T-helper 2 cell treated with Interferon-gamma antibody and Interleukin-4, amounts not matched to agents 100 ng/mL and 5 ng/mL, for 36 hours (primary cell): ENCODE results near the gene PSMA2. TPM values are rescaled to one million over a fixed set of nuclear protein-coding genes. Genes with fewer than 3 reads are reported as not detected.
"Not testable (repeated sequence)": the region's sequence is repeated elsewhere in the genome, so short reads cannot be mapped to it uniquely, and the experiment has no call there.

Experiments
- intact Hi-C: fragments of 100-400 bp; cut with micrococcal nuclease; formaldehyde crosslinking; loops from one replicate; pipeline ENCODE4 v1.15.1; 2023
- total RNA-seq: library from RNA; stranded (reverse); gene quantifications from 2 replicates; pipeline ENCODE4 v1.2.3, GENCODE V29; 2022

PSMA2 gene
- total RNA-seq, 1 donor from 2014 or later: 154 TPM

DNA sequence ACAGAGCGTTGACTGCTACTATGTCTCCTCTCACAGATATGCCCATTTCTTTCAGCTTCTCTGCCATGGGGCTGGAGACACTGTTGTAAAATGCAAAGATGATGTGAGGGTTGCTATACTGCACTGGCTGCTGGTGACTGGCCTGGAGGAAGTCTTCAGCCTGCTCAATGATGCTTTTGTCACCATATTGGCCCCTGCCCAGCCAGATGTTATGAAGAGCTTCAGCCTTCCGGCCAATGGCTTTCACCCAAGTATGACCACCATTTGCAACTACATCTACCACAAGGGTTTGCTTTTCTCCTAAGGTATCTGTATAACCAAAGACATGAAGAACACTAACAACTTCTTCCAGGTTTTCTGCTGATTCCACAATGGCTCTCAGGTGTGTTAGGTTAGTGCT, 21.7 kb downstream of the PSMA2 start:
- intact Hi-C loops: loop anchor here (5.0 kb wide), 1 partner anchor 37 kb away; no protein-coding TSS in a partner anchor

DNA sequence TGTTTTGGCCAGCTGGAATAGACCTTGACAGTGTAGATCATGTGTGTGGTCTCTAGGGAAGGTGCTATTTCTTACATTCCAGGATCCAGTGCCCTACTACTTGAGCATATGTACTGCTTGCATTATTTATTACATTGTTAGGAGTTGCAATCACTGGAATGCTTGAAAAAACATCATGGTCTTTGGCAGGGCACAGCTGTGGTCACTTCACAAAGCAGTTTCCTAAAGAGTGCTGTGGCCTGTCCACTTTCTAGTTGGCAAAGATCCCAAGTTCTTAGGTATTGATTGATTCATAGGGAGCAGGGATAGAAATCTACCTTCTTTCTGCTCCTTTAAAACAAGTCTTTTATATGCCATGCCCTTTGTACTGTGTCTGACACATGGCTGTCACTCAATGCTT, 24.7 kb downstream of the PSMA2 start:
- intact Hi-C loops: no loop called here

DNA sequence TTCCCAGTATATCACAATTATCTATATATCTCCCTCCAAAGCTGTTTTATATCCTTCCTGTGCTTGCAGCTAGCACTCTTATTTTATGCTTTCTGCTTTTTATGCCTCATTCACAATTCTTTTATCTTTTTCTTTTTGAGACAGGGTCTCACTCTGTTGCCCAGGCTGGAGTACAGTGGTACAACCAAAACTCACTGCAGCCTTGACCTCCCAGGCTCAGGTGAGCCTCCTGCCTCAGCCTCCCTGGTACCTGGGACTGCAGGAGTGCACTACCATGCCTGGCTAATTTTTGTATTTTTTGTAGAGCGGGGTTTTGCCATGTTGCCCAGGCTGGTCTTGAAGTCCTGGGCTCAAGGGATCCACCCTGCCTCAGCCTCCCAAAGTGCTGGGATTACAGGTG, 25.8 kb downstream of the PSMA2 start:
- intact Hi-C loops: no loop called here

DNA sequence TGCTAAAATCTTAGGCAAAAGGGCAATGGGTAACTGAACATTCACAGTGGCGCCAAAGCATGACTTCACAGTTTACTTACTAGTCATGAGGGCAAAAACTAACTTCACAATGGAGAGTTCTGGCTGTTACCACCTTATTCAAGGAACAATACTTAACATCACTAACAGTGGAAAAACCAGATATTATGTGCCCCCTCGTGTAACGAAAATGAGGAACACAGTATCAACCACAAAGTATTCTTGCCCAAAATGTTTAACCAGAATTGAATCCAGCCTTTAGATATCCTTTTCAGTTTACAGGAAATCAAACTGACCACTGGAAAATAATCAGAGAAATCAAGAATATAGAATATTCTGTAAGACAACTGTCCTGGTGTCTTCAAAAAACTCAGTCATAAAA, 29.6 kb downstream of the PSMA2 start:
- intact Hi-C loops: no loop called here

DNA sequence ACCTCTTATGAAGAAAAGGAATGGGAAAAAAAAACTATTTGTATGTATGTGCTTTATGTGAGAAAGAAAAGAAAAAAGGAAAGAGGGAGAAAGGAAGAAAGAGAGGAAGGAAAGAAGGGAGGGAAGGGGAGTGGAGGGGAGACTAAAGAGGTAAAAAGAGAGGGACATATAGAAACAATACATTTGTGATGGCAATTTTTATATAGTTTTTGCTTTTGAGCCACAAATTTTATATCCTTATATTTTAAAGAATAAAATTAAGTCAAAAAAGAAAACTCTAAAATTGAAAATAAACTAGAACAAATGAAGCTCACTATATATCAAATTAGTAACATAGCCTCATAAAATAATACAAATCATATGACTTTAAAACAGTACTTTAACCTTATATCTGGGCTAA, 31.1 kb downstream of the PSMA2 start:
- intact Hi-C loops: no loop called here

DNA sequence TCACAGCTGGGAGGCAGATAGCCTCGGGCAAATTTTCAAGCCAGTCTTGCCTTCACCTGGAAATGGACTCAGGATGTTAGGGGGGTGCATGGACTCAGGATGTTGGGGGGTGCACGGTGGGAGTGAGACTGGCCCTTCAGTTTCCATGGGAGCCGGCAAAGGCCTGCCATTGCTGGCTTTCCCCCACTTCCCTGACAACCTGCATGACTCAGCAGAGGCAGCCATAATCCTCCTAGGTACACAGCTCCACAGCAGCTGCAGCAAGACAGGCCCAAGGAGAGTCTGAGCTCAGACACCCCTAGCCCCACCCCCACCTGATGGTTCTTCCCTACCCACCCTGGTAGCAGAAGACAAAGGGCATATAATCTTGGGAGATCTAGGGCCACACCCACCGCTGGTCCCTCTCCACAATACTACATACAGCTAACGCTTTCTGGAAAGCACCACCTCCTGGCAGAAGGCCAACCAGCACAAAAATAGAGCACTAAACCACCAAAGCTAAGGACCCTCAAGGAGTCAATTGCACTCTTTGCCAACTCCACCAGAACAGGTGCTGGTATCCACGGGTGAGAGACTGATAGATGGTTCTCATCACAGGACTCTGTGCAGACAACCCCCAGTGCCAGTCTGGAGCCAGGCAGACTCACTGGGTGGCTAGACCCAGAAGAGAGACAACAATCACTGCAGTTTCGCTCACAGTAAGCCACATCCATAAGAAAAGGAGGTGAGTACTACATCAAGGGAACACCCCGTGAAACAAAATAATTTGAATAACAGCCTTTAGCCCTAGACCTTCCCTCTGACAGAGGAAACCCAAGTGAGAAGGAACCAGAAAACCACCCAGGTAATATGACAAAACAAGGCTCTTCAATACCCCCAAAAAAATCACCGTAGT, 38.4 kb downstream of the PSMA2 start:
- intact Hi-C loops: no loop called here

DNA sequence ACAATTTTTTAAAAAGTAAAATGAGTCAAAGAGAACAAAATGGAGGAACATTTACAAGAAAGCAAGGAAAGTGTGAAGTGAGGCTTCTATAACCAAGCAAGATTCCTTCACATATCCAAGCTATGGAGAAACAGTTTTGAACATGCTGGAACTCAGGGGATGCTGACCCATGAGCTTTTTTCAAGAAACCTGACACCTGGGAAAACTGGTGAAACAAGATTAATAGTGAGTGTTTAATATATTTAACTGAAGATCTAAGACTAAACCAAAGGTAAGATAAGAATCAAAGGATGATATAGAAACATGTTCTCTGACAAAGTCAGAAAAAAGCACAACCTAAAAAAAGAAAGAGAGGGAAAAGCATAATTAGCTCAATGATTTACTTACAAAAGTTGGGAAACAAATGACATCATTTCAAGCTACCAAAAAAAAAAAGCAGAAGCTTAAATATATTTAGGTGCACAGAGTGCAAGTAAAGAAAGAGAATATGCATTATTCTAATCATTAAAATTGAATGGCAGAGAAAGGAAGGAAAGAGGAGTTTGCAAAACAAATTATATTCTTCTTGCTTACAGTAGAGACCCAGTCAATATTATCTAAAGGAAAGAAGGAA, 45.0 kb downstream of the PSMA2 start:
- intact Hi-C loops: no loop called here

DNA sequence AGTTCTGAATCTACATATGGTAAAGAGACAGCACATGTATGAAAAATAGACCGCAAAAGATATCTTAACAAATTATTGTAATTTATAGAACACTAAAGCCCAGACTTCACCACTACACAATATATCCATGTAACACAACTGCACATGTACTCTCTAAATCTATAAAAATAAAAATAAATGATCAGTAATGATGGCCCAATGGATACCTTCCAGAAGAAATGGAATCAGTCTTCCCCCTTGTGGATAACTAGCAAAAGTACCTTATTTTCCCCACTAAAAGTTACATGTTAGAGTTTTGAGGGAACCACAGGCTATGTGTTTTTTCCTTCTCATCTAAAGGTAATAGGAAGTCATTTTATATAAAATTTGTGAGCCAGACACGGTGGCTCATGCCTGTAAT, 45.8 kb downstream of the PSMA2 start:
- intact Hi-C loops: no loop called here

DNA sequence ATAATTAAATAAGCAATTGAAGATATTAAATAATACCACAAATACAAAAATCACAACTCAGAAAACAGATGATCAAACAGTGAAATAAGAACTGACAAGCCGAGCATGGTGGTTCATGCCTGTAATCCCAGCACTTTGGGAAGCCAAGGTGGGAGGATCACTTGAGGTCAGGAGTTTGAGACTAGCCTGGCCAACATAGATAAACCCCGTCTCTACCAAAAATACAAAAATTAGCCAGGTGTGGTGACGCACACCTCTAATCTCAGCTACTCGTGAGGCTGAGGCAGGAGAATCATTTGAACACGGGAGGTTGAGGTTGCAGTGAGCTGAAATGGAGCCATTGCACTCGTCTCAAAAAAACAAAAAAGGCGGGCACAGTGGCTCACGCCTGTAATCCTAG, 46.8 kb downstream of the PSMA2 start:
- intact Hi-C loops: not testable (repeated sequence)

DNA sequence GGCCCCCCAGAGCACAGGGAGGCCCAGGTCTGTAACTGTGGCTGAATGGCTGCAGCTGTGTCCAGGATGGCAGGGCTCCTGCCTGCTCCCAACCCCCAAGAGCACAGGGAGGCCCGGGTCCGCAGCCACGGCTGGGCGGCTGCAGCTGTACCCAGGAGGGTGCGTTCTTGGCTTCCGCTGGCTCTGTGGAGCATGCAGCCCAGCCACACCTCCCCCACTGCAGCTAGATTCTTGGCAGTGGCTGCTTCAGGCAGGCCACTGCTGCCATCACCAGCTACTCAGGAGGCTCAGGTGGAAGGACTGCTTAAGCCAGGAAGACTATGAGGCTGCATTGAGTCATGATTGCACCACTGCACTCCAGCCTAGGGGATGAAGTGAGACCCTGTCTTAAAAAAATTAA, 48.0 kb downstream of the PSMA2 start:
- intact Hi-C loops: no loop called here

DNA sequence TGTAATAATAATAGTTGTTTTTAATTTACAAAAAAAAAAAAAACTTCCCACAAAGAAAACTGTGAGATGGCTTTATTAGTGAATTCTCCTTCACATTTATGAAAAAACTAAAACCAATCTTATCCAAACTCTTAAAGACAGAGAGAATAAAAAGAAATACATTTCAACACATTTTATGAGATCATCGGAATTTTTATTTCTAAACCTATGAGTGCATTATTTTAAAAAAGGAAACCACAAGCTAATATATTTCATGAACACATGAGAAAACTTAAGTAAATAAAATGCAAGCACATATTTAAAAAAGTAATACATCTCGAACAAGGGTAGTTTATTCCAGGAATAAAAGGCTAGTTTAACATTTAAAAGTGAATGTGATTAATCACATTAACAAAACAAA, 51.6 kb downstream of the PSMA2 start:
- intact Hi-C loops: no loop called here

DNA sequence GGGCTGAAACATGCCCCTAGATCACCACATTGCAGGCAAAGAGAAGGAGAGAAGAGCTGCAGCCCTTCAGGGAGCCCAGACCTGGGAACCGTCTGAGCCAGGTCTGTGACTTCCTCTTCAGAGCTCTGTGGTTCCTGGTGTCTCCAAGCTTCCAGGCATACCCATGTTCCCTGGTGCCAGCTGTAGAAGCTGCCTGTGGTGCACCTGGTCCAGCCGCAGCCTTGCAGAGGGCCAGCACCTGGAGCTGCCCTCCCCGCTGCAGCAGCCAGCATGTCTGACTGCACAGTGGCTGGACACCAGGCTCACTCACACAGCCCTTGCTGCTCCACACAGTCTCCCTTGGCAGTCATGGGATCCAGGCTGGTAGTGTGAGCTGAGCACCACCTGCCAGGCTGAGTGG, 53.7 kb downstream of the PSMA2 start:
- intact Hi-C loops: loop anchor here (5.0 kb wide), 1 partner anchor 936 kb away; no protein-coding TSS in a partner anchor

DNA sequence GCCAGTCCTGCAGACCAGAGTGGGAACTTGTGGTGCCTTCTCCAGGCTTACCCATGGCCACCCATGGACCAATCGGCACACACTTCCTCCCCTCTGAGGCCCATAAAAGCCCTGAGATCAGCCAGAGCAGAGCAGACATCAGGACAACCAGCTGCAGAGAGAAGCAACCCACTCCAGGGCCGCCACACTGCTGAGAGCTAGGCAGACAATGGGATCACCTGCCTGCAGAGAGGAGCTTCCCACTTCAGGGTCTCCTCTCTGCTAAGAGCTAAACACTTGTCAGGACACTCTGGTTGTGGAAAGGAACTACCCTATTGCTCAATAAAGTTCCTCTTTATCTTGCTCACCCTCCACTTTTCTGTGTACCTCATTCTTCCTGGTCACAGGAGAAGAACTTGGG, 54.1 kb downstream of the PSMA2 start:
- intact Hi-C loops: loop anchor here (5.0 kb wide), 1 partner anchor 936 kb away; no protein-coding TSS in a partner anchor

DNA sequence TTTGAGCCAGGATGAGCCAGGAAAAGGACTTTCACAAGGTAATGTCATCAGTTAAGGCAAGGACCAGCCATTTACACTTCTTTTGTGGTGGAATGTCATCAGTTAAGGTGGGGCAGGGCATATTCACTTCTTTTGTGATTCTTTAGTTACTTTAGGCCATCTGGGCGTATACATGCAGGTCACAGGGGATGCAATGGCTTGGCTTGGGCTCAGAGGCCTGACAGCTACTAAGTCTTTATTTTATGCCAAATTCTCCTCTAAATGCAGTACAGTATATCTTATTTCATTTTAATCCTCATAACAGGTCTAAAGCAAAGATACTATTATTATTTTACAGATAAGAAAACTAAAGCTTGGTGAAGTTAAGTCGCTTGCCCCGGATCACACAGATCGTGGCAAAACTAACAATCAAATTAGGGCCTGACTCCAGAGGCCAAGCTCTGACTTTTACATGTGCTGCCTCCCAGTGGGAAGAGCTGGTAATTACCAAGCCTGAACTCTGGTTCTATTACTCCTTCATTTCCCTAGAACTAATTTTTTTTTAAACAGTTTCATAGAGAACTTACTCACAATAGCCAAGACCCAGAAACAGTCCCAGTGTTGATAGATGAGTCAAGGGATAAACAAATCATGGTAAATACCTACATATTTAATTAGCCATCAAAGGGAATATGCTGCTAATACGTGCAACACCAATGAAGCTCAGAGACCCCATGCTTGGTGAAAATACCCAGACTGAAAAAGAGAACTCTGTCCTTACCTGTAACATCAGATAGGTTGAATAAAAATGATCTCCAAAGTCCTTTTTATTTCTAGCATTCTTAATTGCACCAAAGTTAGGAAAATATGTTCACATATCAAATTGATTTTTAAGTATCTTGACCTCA, 55.5 kb downstream of the PSMA2 start:
- intact Hi-C loops: loop anchor here (5.0 kb wide), 1 partner anchor 934 kb away; no protein-coding TSS in a partner anchor

DNA sequence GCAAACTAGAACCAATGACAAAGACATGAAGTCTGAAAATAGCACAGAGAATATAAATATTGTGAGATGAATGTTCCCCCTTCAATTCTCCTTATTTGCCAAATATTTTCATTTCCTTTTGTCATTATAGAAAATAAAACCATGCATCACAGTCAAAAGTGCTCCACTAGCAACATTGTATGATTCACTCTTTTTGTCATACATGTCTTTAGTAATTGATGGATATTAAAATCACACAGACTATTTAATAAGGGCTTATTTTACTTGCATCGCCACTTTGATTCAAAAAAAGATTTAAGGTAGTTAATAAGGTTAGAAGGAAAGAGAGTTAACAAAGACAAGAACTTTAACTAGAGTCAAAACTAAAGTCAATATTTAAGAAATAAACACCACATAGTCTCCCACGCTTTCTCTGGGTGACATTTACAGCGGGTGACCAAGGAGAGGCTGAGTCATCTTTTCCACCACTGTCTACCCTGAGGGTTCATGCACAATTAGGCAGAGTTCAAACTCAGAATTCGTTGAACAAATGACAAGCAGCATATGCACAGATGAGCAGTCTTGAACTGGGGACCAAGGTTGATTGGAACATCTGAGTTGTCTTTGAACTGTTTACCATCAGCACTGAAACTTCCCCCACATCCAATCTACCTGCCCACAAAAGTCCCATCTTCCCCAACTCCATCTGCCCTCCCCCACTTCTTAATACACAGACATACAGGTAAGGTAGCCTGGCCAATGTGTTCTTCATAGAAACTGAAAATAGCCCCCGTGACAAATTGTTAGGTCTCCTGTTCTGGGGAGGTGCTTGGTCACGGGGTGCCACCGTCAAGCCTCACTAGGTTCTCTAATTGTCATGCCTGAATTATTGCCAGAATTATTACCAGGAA, 62.6 kb downstream of the PSMA2 start:
- intact Hi-C loops: no loop called here

DNA sequence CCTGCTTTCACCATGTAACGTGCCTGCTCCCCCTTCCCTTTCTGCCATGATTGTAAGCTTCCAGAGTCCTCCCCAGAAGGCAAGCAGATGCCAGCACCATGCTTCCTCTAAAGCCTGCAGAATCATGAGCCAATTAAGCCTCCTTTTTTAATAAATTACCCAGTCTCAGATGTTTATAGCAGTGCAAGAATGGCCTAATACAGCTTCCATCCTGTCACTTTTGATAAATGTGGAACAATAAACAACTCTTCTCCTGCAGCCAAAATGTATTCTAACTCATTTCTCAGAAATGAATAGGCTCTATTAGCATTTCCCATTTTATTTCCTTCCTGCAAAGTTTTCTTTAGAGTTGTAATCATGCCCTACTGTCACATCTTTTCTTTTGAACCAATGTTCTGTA, 63.5 kb downstream of the PSMA2 start:
- intact Hi-C loops: no loop called here
